Stimulated activated CD4-positive, alpha-beta T cell treated with anti-CD3 and anti-CD28 coated beads, Interleukin-1b, Interleukin-23, amount 100 ng/mL, for 48 hours (primary cell): Measurements from ENCODE around the gene MACROD2.
"Not testable (repeated sequence)": the region's sequence is repeated elsewhere in the genome, so short reads cannot be mapped to it uniquely, and the experiment has no call there.

ENCODE experiments used
- DNase-seq: peaks from one replicate; pipeline ENCODE4 v3.0.0-alpha.2; 2020

Gene MACROD2

GRCh38 chr20:14197097-14197496 is 201.8 kb downstream of the MACROD2 start:
- no peak for DNase-seq

- no peak for DNase-seq
Measured at GRCh38 chr20:14198416-14198815, 203.1 kb downstream of the MACROD2 start.

- DNase-seq = no peak
Measured at GRCh38 chr20:14199111-14199510, 203.8 kb downstream of the MACROD2 start.

GRCh38 chr20:14203657-14204056 is 208.3 kb downstream of the MACROD2 start:
- no peak for DNase-seq

GRCh38 chr20:14207591-14207990 is 212.3 kb downstream of the MACROD2 start:
- no peak for DNase-seq

GRCh38 chr20:14208956-14209355 is 213.6 kb downstream of the MACROD2 start:
- no peak for DNase-seq

- DNase-seq = no peak
Measured at GRCh38 chr20:14210146-14210545, 214.8 kb downstream of the MACROD2 start.

- no peak for DNase-seq
Measured at GRCh38 chr20:14214046-14214445, 218.7 kb downstream of the MACROD2 start.

GRCh38 chr20:14215880-14216279 is 220.6 kb downstream of the MACROD2 start:
- DNase-seq = not testable (repeated sequence)

- no peak for DNase-seq
Measured at GRCh38 chr20:14219801-14220461, 224.6 kb downstream of the MACROD2 start.

- no peak for DNase-seq
Measured at GRCh38 chr20:14220986-14221385, 225.7 kb downstream of the MACROD2 start.

GRCh38 chr20:14223806-14224205 is 228.5 kb downstream of the MACROD2 start:
- DNase-seq = no peak

GRCh38 chr20:14226051-14227049 is 231.0 kb downstream of the MACROD2 start:
- DNase-seq = not testable (repeated sequence)

- DNase-seq = no peak
Measured at GRCh38 chr20:14232650-14233049, 237.3 kb downstream of the MACROD2 start.

- DNase-seq = no peak
Measured at GRCh38 chr20:14234666-14235295, 239.5 kb downstream of the MACROD2 start.

GRCh38 chr20:14235355-14235754 is 240.0 kb downstream of the MACROD2 start:
- no peak for DNase-seq

GRCh38 chr20:14245368-14245970 is 250.2 kb downstream of the MACROD2 start:
- DNase-seq = no peak

- DNase-seq = no peak
Measured at GRCh38 chr20:14259689-14260088, 264.4 kb downstream of the MACROD2 start.

- no peak for DNase-seq
Measured at GRCh38 chr20:14260367-14260766, 265.1 kb downstream of the MACROD2 start.

- DNase-seq = no peak
Measured at GRCh38 chr20:14264869-14265268, 269.6 kb downstream of the MACROD2 start.

GRCh38 chr20:14266246-14266645 is 270.9 kb downstream of the MACROD2 start:
- DNase-seq = no peak

- DNase-seq = not testable (repeated sequence)
Measured at GRCh38 chr20:14270751-14271150, 275.4 kb downstream of the MACROD2 start.

GRCh38 chr20:14282140-14282539 is 286.8 kb downstream of the MACROD2 start:
- DNase-seq = no peak
